HepG2 (cell line): Measurements from ENCODE around the gene LIMA1. TPM values are rescaled to one million over a fixed set of nuclear protein-coding genes. Genes with fewer than 3 reads are reported as not detected.

Experiments used
- BRD4 ChIP-seq: sonication (generic); formaldehyde crosslinking; IDR thresholded peaks from 2 replicates; pipeline ENCODE4 v1.4.0; 2020; ENCODE audit warnings: missing genetic modification reagents
- HOXA9 ChIP-seq: sonication (generic); formaldehyde crosslinking; IDR thresholded peaks from 2 replicates; pipeline ENCODE4 v1.8.1; 2022; ENCODE audit warnings: missing genetic modification reagents, mild to moderate bottlenecking, moderate library complexity, borderline replicate concordance
- KAT2B ChIP-seq: fragments of 150-350 bp; IDR thresholded peaks from 2 replicates; pipeline ENCODE4 v1.6.1; 2014; ENCODE audit warnings: low read depth, low read length, borderline replicate concordance
- KMT2B ChIP-seq: IDR thresholded peaks from 2 replicates; pipeline ENCODE4 v1.6.1; 2016; ENCODE audit warnings: missing genetic modification reagents, missing compliant biosample characterization
- PRDM10 ChIP-seq: sonication (generic); formaldehyde crosslinking; IDR thresholded peaks from 2 replicates; pipeline ENCODE4 v1.4.0; 2020; ENCODE audit warnings: low read depth, missing genetic modification reagents
- RAD21 ChIP-seq: fragments of 450-650 bp; formaldehyde crosslinking; IDR thresholded peaks from 2 replicates; pipeline ENCODE4 v1.5.0; 2020; ENCODE audit warnings: mild to moderate bottlenecking
- RCOR2 ChIP-seq: IDR thresholded peaks from 2 replicates; pipeline ENCODE4 v1.6.1; 2016; ENCODE audit warnings: missing biosample characterization, missing genetic modification reagents
- SAP130 ChIP-seq: IDR thresholded peaks from 2 replicates; pipeline ENCODE4 v1.6.1; 2016; ENCODE audit warnings: low read depth
- TBX3 ChIP-seq: fragments of 450-650 bp; IDR thresholded peaks from 2 replicates; pipeline ENCODE4 v1.6.1; 2017; ENCODE audit warnings: antibody characterized with exemption, mild to moderate bottlenecking, inconsistent platforms, borderline replicate concordance
- U2AF1 ChIP-seq: fragments of 200-400 bp; formaldehyde crosslinking; optimal IDR thresholded peaks from 2 replicates; pipeline ENCODE3; 2017; ENCODE audit warnings: mild to moderate bottlenecking, low read depth, low read length
- ZBTB2 ChIP-seq: sonication (generic); formaldehyde crosslinking; IDR thresholded peaks from 2 replicates; pipeline ENCODE4 v1.8.0; 2022; ENCODE audit warnings: low read depth, missing genetic modification reagents
- ZNF138 ChIP-seq: sonication (generic); formaldehyde crosslinking; IDR thresholded peaks from 2 replicates; pipeline ENCODE4 v1.5.0; 2020; ENCODE audit warnings: mild to moderate bottlenecking, low read depth, missing genetic modification reagents
- ZNF292 ChIP-seq: sonication (generic); formaldehyde crosslinking; IDR thresholded peaks from 2 replicates; pipeline ENCODE4 v1.8.1; 2022; ENCODE audit warnings: mild to moderate bottlenecking, low read depth, missing genetic modification reagents, borderline replicate concordance
- ZNF383 ChIP-seq: sonication (generic); formaldehyde crosslinking; IDR thresholded peaks from 2 replicates; pipeline ENCODE4 v1.4.0; 2020; ENCODE audit warnings: missing genetic modification reagents, mild to moderate bottlenecking, borderline replicate concordance
- ZNF703 ChIP-seq: sonication (generic); formaldehyde crosslinking; IDR thresholded peaks from 2 replicates; pipeline ENCODE4 v1.5.1; 2020; ENCODE audit warnings: missing genetic modification reagents, mild to moderate bottlenecking, moderate library complexity, borderline replicate concordance
- ZNF709 ChIP-seq: sonication (generic); formaldehyde crosslinking; IDR thresholded peaks from 2 replicates; pipeline ENCODE4 v1.5.0; 2020; ENCODE audit warnings: mild to moderate bottlenecking, missing genetic modification reagents
- polyA plus RNA-seq, 8 experiments: library from polyadenylated mRNA; depleted of rRNA in 3 of 8; stranded (reverse) in 7 of 8; unstranded in 1 of 8; fragments of >200 nt; fragmentation: Illumina TruSeq in 4 of 8; extraction: Trizol in 4 of 8; gene quantifications; 2 replicates each; pipeline versions ENCODE4 v1.2.1 to v1.2.3, GENCODE V29; 2011 to 2016; ENCODE audit warnings: low read depth in 4 of 8, missing spikeins in 1 of 8, mixed read lengths in 1 of 8; ENCODE audit not compliant: insufficient read depth in 1 of 8
- total RNA-seq, 5 experiments: library from RNA; depleted of rRNA; stranded (reverse); fragments of >200 nt; fragmentation: Illumina TruSeq; extraction: Trizol; gene quantifications; 2 replicates each; pipeline ENCODE4 v1.2.3, GENCODE V29; 2016; ENCODE audit warnings: low read depth in 1 of 5
- TF ChIP-seq, protein P1 (sequence below): sonication (generic); formaldehyde crosslinking; conservative IDR thresholded peaks from 2 replicates; pipeline ENCODE4 v1.4.0; 2020; ENCODE audit warnings: missing genetic modification reagents
- TF ChIP-seq, protein P2 (sequence below): sonication (generic); formaldehyde crosslinking; conservative IDR thresholded peaks from 2 replicates; pipeline ENCODE4 v1.4.0; 2020; ENCODE audit warnings: missing genetic modification reagents
- TF ChIP-seq, protein P3 (sequence below): sonication (generic); formaldehyde crosslinking; IDR thresholded peaks from 2 replicates; pipeline ENCODE4 v1.9.0; 2021; ENCODE audit warnings: missing genetic modification reagents, borderline replicate concordance

The LIMA1 gene
- total and polyA plus RNA-seq, 2 of the 13 experiments (the other 11 are each of a cell fraction or from before 2014, with no cell fraction given): 13.0 to 19.8 TPM

GRCh38 chr12:50188241-50188781 lies 95.0 kb downstream of the LIMA1 start (continued):
- TF ChIP-seq SAP130 (CRISPR knock-in tag) (peak; percentile 67), RAD21 (CRISPR knock-in tag) (no peak), BRD4 (no peak), KMT2B (no peak), ZNF703 (CRISPR knock-in tag) (no peak), ZNF383 (CRISPR knock-in tag) (no peak), TBX3 (no peak), ZNF292 (peak; percentile 39; the same call in 1 of the 2 replicates), ZNF138 (no peak), HOXA9 (CRISPR knock-in tag) (no peak), RCOR2 (0 out of 2 replicates have a peak, but pooled peaks have one; percentile 57), PRDM10 (CRISPR knock-in tag) (no peak), KAT2B (no peak), U2AF1 (no peak), ZNF709 (CRISPR knock-in tag) (no peak), ZBTB2 (CRISPR knock-in tag) (no peak)
- TF ChIP-seq, protein P1, sequence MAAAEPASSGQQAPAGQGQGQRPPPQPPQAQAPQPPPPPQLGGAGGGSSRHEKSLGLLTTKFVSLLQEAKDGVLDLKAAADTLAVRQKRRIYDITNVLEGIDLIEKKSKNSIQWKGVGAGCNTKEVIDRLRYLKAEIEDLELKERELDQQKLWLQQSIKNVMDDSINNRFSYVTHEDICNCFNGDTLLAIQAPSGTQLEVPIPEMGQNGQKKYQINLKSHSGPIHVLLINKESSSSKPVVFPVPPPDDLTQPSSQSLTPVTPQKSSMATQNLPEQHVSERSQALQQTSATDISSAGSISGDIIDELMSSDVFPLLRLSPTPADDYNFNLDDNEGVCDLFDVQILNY (CRISPR knock-in tag): no peak
- TF ChIP-seq, protein P2, sequence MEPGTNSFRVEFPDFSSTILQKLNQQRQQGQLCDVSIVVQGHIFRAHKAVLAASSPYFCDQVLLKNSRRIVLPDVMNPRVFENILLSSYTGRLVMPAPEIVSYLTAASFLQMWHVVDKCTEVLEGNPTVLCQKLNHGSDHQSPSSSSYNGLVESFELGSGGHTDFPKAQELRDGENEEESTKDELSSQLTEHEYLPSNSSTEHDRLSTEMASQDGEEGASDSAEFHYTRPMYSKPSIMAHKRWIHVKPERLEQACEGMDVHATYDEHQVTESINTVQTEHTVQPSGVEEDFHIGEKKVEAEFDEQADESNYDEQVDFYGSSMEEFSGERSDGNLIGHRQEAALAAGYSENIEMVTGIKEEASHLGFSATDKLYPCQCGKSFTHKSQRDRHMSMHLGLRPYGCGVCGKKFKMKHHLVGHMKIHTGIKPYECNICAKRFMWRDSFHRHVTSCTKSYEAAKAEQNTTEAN (CRISPR knock-in tag): no peak
- TF ChIP-seq, protein P3, sequence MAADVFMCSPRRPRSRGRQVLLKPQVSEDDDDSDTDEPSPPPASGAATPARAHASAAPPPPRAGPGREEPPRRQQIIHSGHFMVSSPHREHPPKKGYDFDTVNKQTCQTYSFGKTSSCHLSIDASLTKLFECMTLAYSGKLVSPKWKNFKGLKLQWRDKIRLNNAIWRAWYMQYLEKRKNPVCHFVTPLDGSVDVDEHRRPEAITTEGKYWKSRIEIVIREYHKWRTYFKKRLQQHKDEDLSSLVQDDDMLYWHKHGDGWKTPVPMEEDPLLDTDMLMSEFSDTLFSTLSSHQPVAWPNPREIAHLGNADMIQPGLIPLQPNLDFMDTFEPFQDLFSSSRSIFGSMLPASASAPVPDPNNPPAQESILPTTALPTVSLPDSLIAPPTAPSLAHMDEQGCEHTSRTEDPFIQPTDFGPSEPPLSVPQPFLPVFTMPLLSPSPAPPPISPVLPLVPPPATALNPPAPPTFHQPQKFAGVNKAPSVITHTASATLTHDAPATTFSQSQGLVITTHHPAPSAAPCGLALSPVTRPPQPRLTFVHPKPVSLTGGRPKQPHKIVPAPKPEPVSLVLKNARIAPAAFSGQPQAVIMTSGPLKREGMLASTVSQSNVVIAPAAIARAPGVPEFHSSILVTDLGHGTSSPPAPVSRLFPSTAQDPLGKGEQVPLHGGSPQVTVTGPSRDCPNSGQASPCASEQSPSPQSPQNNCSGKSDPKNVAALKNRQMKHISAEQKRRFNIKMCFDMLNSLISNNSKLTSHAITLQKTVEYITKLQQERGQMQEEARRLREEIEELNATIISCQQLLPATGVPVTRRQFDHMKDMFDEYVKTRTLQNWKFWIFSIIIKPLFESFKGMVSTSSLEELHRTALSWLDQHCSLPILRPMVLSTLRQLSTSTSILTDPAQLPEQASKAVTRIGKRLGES (CRISPR knock-in tag): no peak
